ENCODE data around the gene MBNL1. TPM values are rescaled to one million over a fixed set of nuclear protein-coding genes. Genes with fewer than 3 reads are reported as not detected.
A peak's percentile ranks its signal among the peaks of the same experiment; 100 is the strongest.

Gene MBNL1
- total and polyA plus RNA-seq, 2 of the 4 experiments (the other 2 are of a cell fraction): 127 to 664 TPM

DNA sequence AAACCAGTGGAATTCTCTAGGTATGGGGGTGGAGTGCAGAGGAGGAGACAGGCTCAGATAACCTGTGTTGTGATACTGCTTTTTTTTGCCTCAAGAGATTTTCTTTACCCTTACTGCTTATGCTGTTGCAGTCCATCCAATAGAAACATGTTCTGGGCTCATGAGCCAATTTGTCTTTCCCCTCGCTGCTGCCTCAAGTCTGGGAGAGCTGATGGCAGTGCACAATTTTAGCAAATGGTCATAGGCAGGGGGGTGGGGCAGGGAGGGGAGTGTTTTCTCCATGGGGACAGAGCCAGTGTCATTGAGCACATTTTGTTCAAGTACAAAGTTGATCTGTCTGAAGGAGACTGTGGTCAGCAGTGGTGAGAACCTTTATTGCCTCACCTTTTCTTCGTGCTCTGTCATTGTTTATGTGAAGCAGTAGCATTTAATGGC is 134.9 kb downstream of the MBNL1 start:
- DNase-seq: peak; percentile 42

More for the DNA sequence above, 134.9 kb downstream of the MBNL1 start:
- Histone ChIP-seq H2BK15ac (ENCODE audit: low read depth, low read length) (no peak overlapping the region), H2AK9ac (replicated peaks; ENCODE audit: low read depth, low read length, poor library complexity) (no peak overlapping the region), H3K9me3 (ENCODE audit: control insufficient read depth, insufficient read depth, low read length) (no peaks in the 10 kb centered on the region), H4K91ac (ENCODE audit: insufficient read depth, low read depth, low read length) (no peak overlapping the region), H2BK120ac (ENCODE audit: low read depth, low read length) (no peak overlapping the region), H3K4me3 (ENCODE audit: insufficient read depth, low read depth, low read length) (no peak overlapping the region), H2AK5ac (ENCODE audit: low read depth, low read length) (no peak overlapping the region), H3K4me1 (ENCODE audit: control insufficient read depth, insufficient read depth, low read length) (peaks cover 19% of the 10 kb centered on the region), H3K14ac (replicated peaks; ENCODE audit: low read depth, low read length) (peak overlapping the region; percentile 66), H4K20me1 (ENCODE audit: insufficient read depth, low read length) (peaks cover 66% of the 10 kb centered on the region), H3K79me1 (ENCODE audit: low read depth in 1 of 2, low read length in 2 of 2) (peaks cover 13 to 65% of the 10 kb centered on the region in 2 experiments), H3K27ac (ENCODE audit: insufficient read depth, low read length) (no peak overlapping the region), H3K27me3 (ENCODE audit: control insufficient read depth, insufficient read depth, low read length) (no peaks in the 10 kb centered on the region), H2BK5ac (ENCODE audit: low read depth, low read length, poor library complexity, severe bottlenecking) (no peak overlapping the region), H3K56ac (ENCODE audit: extremely low read depth, insufficient read depth, low read length) (no peak overlapping the region), H3K4me2 (ENCODE audit: low read depth, low read length) (no peak overlapping the region), H3K9me1 (ENCODE audit: insufficient read depth, low read length) (peaks cover 16% of the 10 kb centered on the region), H2AFZ (replicated peaks; ENCODE audit: low read length, poor library complexity) (no peak overlapping the region), H3K4ac (ENCODE audit: low read depth, low read length) (no peak overlapping the region), H3K9ac (ENCODE audit: low read depth, low read length) (no peak overlapping the region), H3K18ac (ENCODE audit: low read depth, low read length) (no peak overlapping the region), H3K36me3 (ENCODE audit: control insufficient read depth, insufficient read depth, low read length) (no peaks in the 10 kb centered on the region; the same call in 1 of the 2 replicates), H4K5ac (ENCODE audit: low read depth, low read length) (no peak overlapping the region), H2BK20ac (ENCODE audit: low read depth, low read length) (no peak overlapping the region), H4K8ac (ENCODE audit: low read depth in 2 of 2, low read length in 2 of 2) (no peak overlapping the region), H3K23ac (ENCODE audit: low read depth, low read length) (no peak overlapping the region)
- ChIA-PET POLR2A (ENCODE audit: unreplicated experiment) (no interaction called here), CTCF (interaction anchor here (0.6 kb wide), 1 partner anchor 17 kb away, joined by 5 read pairs; no protein-coding TSS in a partner anchor)
- no peak for ATAC-seq (ENCODE audit: low read depth)
- in situ Hi-C loops (cut with MboI; ENCODE audit: low sequenced_read_pairs): no loop called here
- dilution Hi-C loops (cut with HindIII; ENCODE audit: low sequenced_read_pairs, unreplicated experiment): no loop called here
- BruUV-seq (replicated peaks): no TSS peak
- WGBS, 2 experiments (ENCODE audit: extremely low coverage in 2 of 2, insufficient read length in 1 of 2): 86% methylated on average over 1 of the region's 2 CpGs; no CpG with 5 or more reads in 1 of the 2 experiments
- TF ChIP-seq MAFK (IDR thresholded peaks at IDR 0.05; ENCODE audit: low read depth, low read length) (no peak), NFE2L2 (IDR thresholded peaks at IDR 0.05; ENCODE audit: low read depth, low read length) (peak; percentile 59; the same call in 1 of the 2 replicates), CEBPB (IDR thresholded peaks at IDR 0.05; ENCODE audit: low read depth, low read length) (peak; percentile 67)
- TF ChIP-seq, protein P1, sequence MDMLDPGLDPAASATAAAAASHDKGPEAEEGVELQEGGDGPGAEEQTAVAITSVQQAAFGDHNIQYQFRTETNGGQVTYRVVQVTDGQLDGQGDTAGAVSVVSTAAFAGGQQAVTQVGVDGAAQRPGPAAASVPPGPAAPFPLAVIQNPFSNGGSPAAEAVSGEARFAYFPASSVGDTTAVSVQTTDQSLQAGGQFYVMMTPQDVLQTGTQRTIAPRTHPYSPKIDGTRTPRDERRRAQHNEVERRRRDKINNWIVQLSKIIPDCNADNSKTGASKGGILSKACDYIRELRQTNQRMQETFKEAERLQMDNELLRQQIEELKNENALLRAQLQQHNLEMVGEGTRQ (IDR thresholded peaks at IDR 0.05; ENCODE audit: low read depth, low read length): no peak
- intact Hi-C loops (cut with micrococcal nuclease): no loop called here
